Hematopoietic multipotent progenitor cell treated with erythropoietin and hydrocortisone succinate and interleukin-3 and kit ligand, for 8 days (in vitro differentiated cells): Measurements from ENCODE around the gene ZC3HAV1.
"Not testable (repeated sequence)": the region's sequence is repeated elsewhere in the genome, so short reads cannot be mapped to it uniquely, and the experiment has no call there.

ENCODE experiments used
- DNase-seq: peaks from one replicate; pipeline ENCODE4 v3.0.0-alpha.2; 2015

The ZC3HAV1 gene

DNA sequence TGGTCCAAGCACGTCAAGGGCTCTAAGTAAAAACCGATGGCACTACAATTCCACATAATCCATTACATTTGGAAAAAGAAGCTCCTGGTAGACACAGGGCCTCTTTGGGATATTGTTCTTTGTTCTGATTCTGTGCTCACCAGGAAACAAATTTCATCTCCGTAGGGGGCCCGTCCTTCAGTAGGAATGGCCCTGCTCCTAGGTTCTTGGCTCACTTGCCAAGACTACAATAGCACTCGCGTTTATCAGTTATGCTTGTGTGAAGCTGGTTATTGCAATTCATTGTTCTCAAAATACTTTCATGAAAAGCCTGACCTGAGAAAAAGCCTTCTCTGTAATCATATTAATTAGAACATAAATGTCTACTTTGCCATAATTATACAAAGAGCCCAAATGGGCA, 63.4 kb downstream of the ZC3HAV1 start:
- no peak for DNase-seq

DNA sequence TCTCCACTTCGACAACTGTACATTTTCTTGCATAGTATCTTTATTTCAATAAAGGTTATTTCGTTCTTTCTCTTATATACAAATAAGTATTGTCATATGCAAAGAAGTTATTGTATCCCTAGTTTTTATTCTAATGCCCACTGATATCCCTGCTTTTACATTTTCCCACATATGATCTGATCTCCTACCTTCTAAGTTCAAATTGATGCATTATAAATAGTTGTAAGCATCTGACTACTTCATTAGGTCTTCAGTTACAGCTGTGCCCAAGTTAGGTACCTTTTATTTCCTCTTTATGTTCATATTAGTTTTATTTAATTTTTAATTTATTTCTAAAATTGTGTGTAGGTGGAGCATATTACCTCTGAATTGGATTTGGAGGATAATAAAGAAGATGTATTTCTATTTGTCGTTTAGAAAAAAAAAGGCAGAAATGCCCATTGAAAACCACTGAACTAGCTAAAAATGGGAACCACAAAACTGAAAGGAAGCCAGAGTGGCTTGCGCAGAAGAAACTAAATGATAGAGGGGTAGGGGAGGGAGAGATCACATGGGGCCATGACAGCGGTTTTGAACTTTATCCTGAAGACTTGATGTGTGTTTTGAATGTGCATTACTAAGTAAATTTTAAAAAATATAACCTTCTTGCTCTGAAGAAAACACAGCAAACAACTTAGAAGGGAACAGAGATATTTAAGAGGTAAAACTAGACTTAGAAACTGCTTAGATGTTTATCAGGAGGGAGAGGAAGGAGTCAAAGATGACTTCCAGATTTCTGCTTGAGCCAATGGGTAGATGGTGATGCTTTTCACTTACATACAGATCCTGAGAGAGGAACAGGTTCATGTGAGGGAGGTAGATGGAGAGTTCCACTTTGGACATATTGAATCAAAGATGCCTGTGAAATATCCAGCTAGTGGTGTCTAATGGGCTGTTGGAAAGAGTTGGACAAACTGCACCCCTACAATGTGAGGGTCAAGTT, 64.4 kb downstream of the ZC3HAV1 start:
- peak; percentile 63 for DNase-seq

DNA sequence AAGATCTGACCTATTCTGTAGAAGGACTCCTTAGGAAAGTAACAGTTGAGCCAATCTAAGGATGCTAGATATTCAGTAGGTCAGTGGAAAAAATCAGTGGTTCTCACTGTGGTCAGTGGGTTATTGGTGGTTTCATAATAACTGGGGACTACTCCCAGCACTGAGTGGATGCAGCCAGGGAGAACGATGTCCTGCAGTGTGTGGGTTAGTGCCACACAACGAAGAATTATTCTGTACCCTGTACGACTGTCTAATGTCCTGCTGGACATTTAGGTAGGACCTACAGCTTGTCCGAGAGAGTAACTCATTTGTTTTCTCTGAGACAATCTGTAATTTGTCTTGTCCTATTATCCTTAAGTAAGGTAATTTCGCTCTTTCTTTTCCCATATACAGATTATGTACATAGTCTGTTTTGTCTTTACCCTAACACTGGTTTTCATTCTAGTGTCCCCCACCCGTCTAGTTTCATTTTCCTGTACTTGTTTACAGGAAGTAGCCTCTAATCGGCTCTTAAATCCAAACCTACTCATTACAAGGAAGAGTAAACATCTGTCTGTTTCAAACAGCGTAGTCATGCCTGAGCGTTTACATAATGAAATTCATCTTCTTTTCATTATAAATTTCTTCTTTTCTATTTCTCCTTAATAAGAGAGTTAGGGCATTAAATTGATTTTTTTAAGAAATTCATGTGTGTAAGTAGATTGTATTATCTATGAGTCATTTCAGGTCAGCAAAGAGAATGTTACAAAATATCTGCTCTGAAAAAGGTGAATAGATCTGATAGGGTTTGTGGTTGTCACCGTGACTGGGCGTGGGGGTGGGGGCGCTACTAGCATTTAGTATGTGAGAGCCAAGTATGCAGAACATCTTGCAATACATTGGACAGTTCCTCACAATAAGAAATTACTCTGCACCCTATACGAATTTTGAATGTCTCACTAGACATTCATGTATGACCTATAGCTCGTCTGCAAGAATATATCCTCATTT, 65.4 kb downstream of the ZC3HAV1 start:
- DNase-seq: peak; percentile 88

DNA sequence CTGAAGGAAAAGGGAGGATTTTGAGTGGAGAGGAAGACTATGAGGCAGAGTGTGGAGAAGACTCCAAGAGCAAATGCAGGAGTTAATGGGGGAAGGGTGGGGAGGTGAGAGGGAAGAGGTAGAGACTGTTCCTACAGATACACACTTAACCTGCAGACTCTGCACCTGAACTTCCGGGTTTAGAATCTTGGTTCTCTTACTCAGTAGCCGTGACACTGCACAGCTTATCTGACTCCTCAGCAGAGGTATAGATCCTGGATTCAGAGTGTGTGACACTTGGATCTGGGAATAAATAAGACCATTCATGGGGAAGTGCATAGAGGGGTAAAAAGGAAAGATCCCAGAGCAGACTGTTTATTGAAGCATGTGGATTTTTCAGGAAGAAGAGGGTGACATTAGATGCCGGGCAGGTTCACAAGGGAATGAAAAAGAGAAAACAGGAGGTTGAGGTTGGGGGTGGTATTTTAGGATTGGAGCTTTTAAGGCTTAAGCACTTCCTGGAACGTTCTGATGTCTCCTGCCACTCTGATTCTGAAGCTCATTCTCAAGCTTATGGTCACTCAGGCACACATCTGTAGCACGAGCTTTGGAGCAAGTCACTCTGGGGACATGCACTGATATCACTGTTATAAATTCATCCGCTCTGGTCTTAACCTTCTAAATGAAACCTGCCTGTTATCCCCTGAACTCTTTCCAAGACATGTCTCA, 68.0 kb downstream of the ZC3HAV1 start:
- DNase-seq: no peak

DNA sequence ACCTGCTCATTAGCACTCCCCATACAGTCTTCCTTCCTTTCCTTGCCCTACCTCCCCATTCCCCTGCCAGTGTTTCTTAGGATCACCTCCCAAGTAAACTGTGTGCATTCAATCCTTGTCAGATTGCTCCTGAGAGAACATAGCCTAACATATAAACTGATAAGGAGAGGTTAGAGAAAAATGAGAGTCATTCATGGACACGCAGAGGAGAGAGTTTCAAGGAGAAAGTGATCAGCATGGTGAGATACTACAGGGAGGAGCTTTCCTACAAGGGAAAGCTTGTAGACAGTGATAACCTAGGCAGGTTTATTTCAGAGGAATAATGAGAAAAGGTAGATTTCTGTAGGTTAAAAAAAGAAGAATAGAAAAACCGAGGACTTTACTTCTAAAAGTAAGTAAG, 70.8 kb downstream of the ZC3HAV1 start:
- DNase-seq: no peak

DNA sequence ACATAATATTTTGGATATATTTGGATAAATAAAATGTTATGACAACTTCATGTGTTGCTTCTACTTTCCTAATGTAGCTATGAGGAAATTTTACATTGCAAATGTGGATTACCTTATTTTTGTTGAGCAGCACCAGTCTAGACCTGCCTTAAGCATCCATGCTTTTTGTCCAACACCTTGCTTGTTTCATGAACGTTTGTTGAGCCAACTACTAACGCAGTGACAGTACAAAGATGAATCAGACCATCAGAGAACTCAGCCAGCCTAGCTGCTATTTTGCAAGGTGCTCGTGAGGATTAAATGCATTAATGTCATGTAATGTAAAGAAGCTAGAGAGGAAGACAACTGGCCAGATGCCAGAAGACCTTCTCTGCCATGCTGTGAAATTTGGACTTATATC, 72.6 kb downstream of the ZC3HAV1 start:
- DNase-seq: no peak

DNA sequence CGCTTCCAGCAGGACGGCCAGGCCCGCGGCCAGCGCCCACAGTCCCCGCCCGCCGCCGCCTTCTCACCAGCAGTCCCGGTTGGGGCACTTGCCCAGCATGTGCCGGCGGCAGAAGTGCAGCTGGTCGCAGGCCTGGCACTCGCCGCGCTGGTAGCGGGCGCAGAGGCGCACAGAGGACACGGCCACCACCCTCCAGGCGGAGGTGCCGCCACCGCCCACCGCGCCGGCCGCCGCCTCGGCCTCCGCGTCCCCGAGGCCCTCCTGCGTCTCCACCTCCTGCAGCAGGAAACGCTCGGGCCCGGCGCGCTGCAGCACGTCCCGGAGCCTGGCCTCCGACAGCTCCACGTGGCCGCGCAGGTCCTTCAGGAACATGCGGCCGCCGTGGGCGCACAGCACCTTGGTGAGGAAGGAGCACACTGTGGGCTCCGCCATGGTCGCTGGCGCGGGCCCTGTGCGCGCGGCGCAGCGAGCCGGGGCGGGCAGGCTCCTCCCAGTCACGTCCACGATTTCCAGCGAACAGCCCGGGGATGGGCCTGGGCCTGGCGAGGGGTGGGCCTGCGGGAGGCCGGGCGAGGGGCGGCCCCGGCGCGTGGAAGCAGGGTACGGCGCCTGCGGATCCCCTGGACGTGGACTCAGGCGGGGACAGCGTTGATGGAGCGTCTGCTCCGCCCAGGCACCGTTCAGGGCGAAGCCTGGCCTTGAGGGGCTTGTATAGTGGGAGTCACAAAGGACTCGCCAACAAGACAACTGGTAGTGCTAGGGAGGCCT, 73.8 kb downstream of the ZC3HAV1 start, which contains the start of gene ZC3HAV1L:
Gene ZC3HAV1L, minus strand, starts transcription at position 457 of the 768 bp plus-strand sequence. Its CDS starts 25 bp downstream, at position 432.
- peak; percentile 66 for DNase-seq

DNA sequence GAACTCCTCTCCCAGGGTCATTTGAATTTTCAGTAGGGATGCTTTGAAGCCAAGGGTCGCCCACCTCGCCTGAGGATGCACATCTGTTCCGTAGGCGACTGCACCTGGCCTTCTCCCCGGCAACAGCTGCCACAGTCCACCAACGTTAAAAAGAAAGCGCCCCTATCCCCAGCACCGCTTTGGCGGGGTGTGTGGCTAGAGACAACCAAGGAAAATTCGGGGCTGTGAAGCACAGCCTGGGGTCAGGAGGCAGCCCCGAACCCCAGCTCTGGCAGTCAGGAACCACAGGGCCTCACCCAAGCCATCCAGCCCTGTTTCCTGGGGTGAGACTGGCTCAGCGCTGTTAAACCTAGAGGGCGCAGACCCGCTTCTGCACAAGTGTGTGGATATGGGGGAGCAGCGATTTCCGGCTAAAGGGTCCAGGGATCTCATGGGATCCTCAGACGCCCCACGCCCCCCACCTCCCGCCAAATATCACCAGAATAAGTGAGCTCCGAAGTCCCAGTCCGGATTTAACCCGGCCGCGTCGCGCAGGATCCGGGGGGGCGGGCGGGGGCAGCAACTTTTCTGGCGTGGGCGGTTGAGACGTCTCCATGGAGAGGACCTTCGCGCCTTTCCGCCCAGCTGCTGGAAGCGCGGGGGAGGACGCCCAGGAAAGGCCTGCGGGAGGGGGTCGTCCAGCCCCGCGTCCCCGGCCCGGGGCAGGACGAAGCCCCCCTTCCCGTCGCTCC, 74.5 kb downstream of the ZC3HAV1 start:
- peak; percentile 66 for DNase-seq

DNA sequence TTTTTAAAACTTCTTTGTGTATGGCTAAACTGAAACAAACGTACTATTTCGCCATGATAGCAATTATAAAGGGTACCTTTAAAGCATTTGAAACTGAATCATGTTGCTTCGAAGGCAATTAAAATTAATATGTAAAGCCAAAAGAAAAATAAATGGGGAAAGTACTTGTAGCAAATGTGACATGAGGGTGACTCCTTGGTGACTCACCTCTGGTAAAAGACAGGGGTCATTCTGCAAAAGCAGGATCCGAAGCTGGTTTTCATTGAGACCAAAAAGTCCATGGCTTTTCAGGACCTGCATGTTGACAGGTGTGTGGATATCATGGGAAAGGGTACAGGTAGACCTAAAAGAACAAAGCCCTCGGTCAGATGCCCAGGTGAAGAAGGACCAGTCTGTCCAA, 75.2 kb downstream of the ZC3HAV1 start:
- DNase-seq: no peak

DNA sequence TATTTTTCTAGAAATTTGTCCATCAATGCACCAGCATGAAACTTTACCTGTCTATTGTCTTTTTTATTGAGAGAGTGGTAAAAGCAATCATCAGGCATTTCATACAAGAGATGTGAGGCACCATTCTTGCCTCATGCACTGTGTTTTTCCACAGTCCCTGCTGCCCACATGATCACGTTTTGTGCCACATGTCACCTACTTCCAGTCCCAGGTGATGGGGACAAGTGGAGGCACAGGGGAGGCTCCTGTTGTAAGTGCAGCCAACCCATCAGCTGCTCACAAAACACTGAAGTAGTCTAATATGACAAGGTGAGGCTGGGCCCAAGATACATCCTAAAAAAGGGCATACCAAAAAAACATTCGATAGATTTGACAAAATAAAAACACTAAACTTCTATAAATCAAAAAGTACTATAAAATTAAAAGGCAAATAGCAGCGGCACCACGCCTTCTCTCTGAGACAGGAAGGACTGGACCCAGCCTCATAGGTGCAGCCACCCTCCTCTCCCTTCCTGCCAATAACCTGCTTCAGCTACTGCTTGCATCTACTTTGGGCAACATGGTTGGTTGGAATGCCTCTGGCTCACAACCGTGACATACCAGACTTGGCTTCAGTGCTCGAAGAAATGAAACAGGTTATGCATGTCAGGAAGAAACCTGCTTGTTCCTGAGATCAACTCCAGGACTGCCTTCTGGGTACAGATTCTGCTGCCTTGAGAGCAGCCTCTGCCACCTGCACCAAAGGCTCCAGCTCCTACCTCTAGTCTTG, 76.0 kb downstream of the ZC3HAV1 start:
- no peak for DNase-seq

DNA sequence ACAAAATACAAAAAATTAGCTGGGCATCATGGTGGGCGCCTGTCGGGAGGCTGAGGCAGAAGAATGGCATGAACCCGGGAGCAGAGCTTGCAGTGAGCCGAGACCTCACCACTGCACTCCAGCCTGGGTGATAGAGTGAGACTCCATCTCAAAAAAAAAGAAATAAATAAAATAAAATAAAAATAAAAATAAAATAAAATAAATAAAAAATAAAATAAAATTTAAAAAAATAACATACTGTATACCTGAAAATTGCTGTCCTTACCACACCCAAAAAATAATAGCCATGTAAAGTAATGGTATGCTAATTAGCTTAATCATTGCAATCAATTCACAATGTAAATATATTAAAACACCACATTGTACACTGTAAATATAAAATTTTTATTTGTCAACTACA, 77.0 kb downstream of the ZC3HAV1 start:
- DNase-seq: no peak

DNA sequence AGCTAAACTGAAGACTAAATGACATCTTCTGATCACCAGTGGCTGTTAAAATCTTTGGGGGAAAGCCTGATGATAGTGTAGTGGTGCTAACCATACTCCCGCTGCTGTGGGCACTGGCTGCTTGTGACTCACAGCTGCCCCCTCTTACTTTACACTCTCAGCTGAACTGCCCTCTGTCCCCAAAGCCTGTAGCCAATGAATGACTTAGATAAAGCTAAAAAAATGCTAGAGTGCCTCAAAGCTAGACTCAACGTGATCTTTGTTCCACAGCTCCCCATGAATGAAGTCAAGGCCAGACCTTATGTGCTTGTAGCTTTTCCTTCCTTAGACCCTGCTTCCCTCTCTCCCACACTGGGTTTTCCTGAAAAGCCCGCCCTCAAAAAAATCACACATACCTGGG, 80.2 kb downstream of the ZC3HAV1 start:
- DNase-seq: no peak

DNA sequence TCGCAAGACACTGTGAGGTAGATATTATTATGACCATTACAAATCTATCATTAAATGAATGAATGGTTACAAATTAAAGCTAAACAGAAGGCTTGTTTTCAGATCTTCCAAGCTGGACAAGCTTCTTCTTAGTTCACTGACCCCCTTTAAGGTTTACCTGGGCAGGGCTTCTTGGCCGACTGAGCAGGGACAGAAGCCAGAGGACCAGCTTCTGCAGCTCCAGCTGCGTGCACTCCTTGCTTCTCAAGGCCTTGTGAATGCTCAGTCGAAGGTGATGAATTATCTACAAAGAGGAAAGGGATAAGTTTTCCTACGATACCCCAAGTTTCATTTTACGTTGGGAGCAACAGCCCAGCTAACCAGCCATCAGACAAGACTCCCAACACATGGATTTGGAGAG, 83.0 kb downstream of the ZC3HAV1 start:
- no peak for DNase-seq

DNA sequence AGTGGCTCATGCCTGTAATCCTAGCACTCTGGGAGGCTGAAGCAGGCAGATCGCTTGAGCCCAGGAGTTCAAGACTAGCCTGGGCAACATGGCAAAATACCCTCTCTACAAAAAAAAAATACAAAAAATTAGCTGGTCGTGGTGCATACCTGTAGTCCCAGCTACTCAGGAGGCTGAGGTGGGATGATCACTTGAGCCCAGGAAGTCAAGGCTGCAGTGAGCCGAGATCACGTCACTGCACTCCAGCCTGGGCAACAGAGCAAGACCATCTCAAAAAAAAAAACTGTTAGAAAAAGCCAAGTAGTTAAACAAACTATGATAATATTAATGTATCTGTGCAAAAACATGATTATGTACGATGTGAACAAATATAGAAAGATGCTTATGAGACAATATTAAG, 83.7 kb downstream of the ZC3HAV1 start:
- DNase-seq: not testable (repeated sequence)

DNA sequence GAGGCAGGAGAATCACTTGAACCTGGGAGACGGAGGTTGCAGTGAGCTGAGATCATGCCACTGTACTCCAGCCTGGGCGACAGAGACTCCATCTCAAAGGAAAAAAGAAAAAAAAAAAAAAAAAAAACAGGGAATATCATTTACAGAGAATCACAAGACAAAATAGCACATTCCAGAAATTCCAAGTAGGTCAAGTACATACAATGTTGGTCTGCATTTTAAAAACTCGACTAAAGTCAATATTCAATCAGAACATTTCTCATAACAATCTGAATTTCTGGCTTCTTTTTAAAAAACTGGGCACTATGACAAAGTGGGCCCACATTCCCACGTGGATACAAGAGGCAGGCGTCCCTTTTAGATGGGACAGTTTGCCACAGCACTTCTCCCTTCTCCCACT, 86.4 kb downstream of the ZC3HAV1 start:
- no peak for DNase-seq

DNA sequence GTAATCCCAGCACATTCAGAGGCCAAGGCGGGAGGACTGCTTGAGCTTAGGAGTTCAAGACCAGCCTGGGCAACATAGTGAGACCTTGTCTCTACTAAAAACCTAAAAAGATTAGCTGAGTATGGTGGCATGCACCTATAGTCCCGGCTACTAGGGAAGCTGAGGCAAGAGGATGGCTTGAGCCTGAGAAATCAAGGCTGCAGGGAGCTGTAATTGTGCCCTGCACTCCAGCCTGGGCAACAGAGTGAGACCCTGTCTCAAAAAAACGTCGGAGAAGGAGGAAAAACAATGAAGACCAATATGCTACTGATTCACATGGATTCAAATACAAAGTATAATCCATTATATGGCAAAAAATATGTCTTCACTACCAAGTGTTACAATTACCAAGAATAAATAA, 87.2 kb downstream of the ZC3HAV1 start:
- DNase-seq: no peak

DNA sequence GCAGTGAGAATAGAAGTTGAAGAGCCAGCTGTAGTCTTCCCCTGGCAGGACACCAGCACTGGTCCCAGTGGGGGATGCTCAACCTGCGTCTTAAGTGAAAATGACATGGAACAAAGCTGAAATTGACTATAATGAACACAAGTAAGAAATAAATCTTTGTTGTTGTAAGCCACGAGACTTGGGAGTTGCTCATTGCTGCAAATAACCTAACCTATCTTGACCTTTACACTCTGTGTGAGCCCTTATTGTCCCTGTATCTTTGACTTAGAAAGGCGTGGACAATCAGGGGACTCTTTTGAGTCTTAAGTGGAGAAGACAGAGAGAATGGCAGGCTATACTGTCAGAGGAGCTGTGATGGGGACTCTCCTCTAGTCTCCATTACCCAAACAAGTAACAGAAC, 90.6 kb downstream of the ZC3HAV1 start:
- no peak for DNase-seq

DNA sequence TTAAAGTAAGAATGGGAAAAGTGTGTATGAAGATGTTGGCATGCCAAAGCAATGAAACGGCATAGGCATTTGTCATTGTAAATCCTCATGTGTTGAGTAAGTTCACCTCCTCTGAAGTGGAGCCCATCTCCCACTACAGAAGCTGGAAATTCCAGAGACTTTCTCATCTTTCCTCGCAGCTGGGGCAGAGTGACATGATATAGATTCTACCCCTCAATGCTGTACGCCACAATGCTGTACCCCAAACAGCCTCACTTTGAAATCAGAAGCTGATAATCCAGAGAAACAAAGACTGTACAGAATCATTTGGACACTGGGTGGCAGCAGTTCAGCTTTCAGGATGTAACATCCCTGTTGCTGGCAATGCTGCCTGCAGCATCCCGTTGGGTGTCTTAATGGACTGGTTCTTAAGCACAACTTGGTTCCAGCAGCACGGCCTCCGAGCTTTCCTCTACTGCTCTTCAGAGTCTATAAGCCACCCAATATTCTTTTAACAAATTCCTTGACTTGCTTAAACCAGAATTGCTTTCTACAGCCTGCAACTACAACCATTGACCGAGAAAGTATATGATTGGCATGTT, 92.5 kb downstream of the ZC3HAV1 start:
- DNase-seq: peak; percentile 85

DNA sequence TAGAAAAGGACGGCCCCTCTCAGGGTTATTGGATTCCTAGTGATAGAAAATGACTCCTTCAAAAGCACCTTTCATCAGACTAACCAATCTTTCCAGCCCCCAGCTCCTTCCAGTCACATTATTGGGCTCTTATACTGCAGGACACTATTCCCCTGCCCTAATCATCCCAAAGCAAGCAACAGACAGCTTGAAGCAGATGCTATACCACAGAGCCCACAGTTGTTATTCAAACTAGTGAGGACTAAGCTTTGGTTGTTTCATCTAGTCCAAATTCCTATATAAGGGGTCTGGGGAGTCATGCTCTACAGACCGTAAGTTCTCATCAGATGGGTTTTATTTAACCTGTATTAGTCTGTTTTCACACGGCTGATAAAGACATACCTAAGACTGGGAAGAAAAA, 98.1 kb downstream of the ZC3HAV1 start:
- no peak for DNase-seq
